Activated CD4-positive, alpha-beta T cell treated with anti-CD3 and anti-CD28 coated beads for 36 hours (primary cell): ENCODE data around the gene NT5DC3. TPM values are rescaled to one million over a fixed set of nuclear protein-coding genes. Genes with fewer than 3 reads are reported as not detected.

Experiments used
- ATAC-seq: fragments of 200-7000 bp; cut with Tn5 transposase; one replicate; pipeline ENCODE4 v1.10.0; 2021; ENCODE audit warnings: mild to moderate bottlenecking, moderate library complexity
- CTCF ChIA-PET: fragments of 350-600 bp; sonication (Branson Sonifier 250); formaldehyde crosslinking; loops from one replicate; lab custom pipeline; 2021; ENCODE audit warnings: antibody characterized with exemption; lab: Charles Lee
- POLR2A ChIA-PET: fragments of 350-600 bp; sonication (Branson Sonifier 250); formaldehyde crosslinking; loops from one replicate; lab custom pipeline; 2021; ENCODE audit warnings: antibody characterized with exemption, inconsistent platforms; lab: Charles Lee
- DNase-seq: peaks from one replicate; pipeline ENCODE4 v3.0.0-alpha.2; 2020
- H3K27ac Mint-ChIP-seq: one replicate; pipeline ENCODE4 v1.8.0; 2021; ENCODE audit warnings: mixed read lengths
- H3K27me3 Mint-ChIP-seq: one replicate; pipeline ENCODE4 v1.8.0; 2021; ENCODE audit warnings: mixed read lengths
- H3K36me3 Mint-ChIP-seq: one replicate; pipeline ENCODE4 v1.8.0; 2021; ENCODE audit warnings: low read depth, mixed read lengths
- H3K4me1 Mint-ChIP-seq: one replicate; pipeline ENCODE4 v1.8.0; 2021; ENCODE audit warnings: mixed read lengths
- H3K4me3 Mint-ChIP-seq: one replicate; pipeline ENCODE4 v1.8.0; 2021; ENCODE audit warnings: mild to moderate bottlenecking, moderate library complexity, mixed read lengths
- H3K9me3 Mint-ChIP-seq: one replicate; pipeline ENCODE4 v1.8.0; 2021; ENCODE audit warnings: low read depth, mixed read lengths
- intact Hi-C, 2 experiments: fragments of 100-400 bp; cut with DNase I in 1 of 2; cut with micrococcal nuclease in 1 of 2; formaldehyde crosslinking; loops; one replicate each; pipeline versions ENCODE4 v1.14.2 to v1.15.1; 2022 to 2024; cut with DNase I, micrococcal nuclease
- total RNA-seq, 2 experiments: library from RNA; stranded (reverse); gene quantifications; one replicate each; pipeline ENCODE4 v1.2.3, GENCODE V29; 2021

NT5DC3 gene
- total RNA-seq, result 1 to 10 TPM; 7.3 to 8.9 TPM

GRCh38 chr12:103840876-103841689, at the start of gene NT5DC3:
Gene NT5DC3, minus strand, starts transcription at chr12:103841234. Its CDS starts 78 bp downstream, at chr12:103841156.
- DNase-seq (peak; percentile 91), ATAC-seq (peak; percentile 88)
- intact Hi-C loops, result loop anchor here (1.0 to 5.0 kb wide), 15 partner anchors 84 to 1778 kb away; partner anchors contain the start of genes TDG (in 2 of the 2), C12orf75 (in 1 of the 2), CHST11 (in 1 of the 2) and EID3 (in 1 of the 2)
- H3K4me3 Mint-ChIP-seq, result peak within 1 kb of the TSS; percentile 77
- H3K4me1 Mint-ChIP-seq, result peaks cover 22% of the 10 kb centered on the region
- POLR2A ChIA-PET, result interaction anchor here (0.6 to 1.5 kb wide), 3 partner anchors 11 to 297 kb away, joined by 4 to 6 read pairs (median 4); partner anchors contain the start of genes HCFC2 and NFYB
- H3K27me3 Mint-ChIP-seq, result no peaks in the 10 kb centered on the region
- H3K36me3 Mint-ChIP-seq, result peaks cover 4% of the 10 kb centered on the region
- peak within 1 kb of the TSS; percentile 63 for H3K27ac Mint-ChIP-seq
- CTCF ChIA-PET, result interaction anchor here (0.5 to 0.6 kb wide), 2 partner anchors 9 to 1161 kb away, joined by 3 read pairs; no protein-coding TSS in a partner anchor
- H3K9me3 Mint-ChIP-seq, result no peaks in the 10 kb centered on the region

GRCh38 chr12:103887738-103888137, 46.7 kb upstream of the NT5DC3 start:
- Mint-ChIP-seq H3K4me3 (no peak overlapping the region), H3K27ac (no peak overlapping the region), H3K9me3 (no peaks in the 10 kb centered on the region), H3K27me3 (no peaks in the 10 kb centered on the region), H3K4me1 (peaks cover 10% of the 10 kb centered on the region), H3K36me3 (no peaks in the 10 kb centered on the region)
- ChIA-PET CTCF (interaction anchor here (2.0 kb wide), 1 partner anchor 13 kb away, joined by 5 read pairs; no protein-coding TSS in a partner anchor), POLR2A (no interaction called here)
- intact Hi-C loops, result no loop called here
- no peak for DNase-seq
- ATAC-seq, result no peak

DNA sequence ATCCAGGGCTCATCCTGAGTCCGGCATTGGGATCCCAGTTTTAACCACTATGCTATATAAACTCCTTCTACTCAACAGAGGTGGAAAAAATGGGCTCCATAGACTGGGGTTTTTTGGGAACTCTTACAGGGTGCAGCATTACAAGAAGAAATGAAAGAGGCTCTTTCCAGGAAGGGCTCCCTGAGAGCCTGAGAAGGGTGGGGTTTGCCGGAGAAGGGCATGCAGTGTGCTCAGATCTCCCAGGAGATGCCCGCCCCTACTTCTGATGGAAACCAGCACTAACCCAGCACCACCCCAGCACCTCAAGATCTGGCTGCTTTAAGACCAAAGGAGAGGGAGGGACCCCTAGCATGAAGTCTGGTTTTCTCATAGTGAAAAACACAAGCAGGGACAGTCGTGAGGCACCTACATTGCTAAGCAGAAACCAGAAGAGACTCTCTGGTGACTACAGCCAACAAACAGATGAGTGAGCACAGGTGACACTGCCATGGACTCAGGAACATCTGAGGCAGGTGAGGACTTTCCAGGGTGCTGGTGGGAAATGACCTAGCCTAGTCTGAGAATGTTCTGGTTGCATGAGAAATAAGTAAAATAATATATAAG, 45.3 kb upstream of the NT5DC3 start:
- intact Hi-C loops, result no loop called here
- Mint-ChIP-seq H3K4me3 (no peak overlapping the region), H3K27ac (peak overlapping the region; percentile 14), H3K9me3 (no peaks in the 10 kb centered on the region), H3K27me3 (no peaks in the 10 kb centered on the region), H3K4me1 (peaks cover 10% of the 10 kb centered on the region), H3K36me3 (no peaks in the 10 kb centered on the region)
- ChIA-PET POLR2A (no interaction called here), CTCF (no interaction called here)
- ATAC-seq (peak; percentile 36), DNase-seq (no peak)

DNA sequence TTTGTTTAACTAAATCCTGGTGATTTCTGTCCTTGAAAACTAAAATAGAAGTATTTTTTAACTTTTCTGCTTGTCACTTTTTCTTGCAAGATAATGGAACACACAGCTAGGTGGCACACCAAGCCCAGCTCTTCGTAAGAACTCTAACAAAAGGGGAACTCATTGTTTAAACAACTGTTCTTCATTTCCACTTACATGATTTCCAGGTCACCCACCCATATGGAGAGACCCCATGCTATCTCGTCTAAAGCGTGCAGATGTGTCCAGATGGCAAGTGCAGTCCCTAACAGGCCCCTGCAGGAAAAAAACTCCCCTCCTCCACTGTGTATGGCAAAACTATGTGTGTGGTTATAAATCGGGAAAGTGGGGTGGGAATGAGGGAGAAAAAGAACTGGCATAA, 43.3 kb upstream of the NT5DC3 start:
- no peaks in the 10 kb centered on the region for H3K36me3 Mint-ChIP-seq
- CTCF ChIA-PET, result interaction anchor here (0.7 to 2.6 kb wide), 11 partner anchors 11 to 225 kb away, joined by 3 to 12 read pairs (median 5); partner anchors contain the start of gene TDG
- H3K4me1 Mint-ChIP-seq, result peaks cover 18% of the 10 kb centered on the region
- POLR2A ChIA-PET, result interaction anchor here (0.6 to 0.8 kb wide), 2 partner anchors 45 to 71 kb away, joined by 3 read pairs; no protein-coding TSS in a partner anchor
- no peaks in the 10 kb centered on the region for H3K27me3 Mint-ChIP-seq
- no peaks in the 10 kb centered on the region for H3K9me3 Mint-ChIP-seq
- H3K4me3 Mint-ChIP-seq, result no peak overlapping the region
- no peak overlapping the region for H3K27ac Mint-ChIP-seq
- intact Hi-C loops, result loop anchor here (1.0 to 2.0 kb wide), 5 partner anchors 40 to 474 kb away; partner anchors contain the start of gene HSP90B1 (in 1 of the 2)
- DNase-seq (peak; percentile 66), ATAC-seq (peak; percentile 57)

GRCh38 chr12:103883908-103884307, 42.9 kb upstream of the NT5DC3 start:
- no peaks in the 10 kb centered on the region for H3K36me3 Mint-ChIP-seq
- no peak for ATAC-seq
- peaks cover 22% of the 10 kb centered on the region for H3K4me1 Mint-ChIP-seq
- intact Hi-C loops, result loop anchor here (1.0 to 2.0 kb wide), 5 partner anchors 41 to 475 kb away; partner anchors contain the start of gene HSP90B1 (in 1 of the 2)
- H3K27me3 Mint-ChIP-seq, result no peaks in the 10 kb centered on the region
- no peak overlapping the region for H3K27ac Mint-ChIP-seq
- H3K9me3 Mint-ChIP-seq, result no peaks in the 10 kb centered on the region
- POLR2A ChIA-PET, result interaction anchor here (0.6 to 0.8 kb wide), 2 partner anchors 46 to 72 kb away, joined by 3 read pairs; no protein-coding TSS in a partner anchor
- no peak for DNase-seq
- CTCF ChIA-PET, result interaction anchor here (0.7 to 2.6 kb wide), 12 partner anchors 11 to 225 kb away, joined by 3 to 12 read pairs (median 5); partner anchors contain the start of gene TDG
- H3K4me3 Mint-ChIP-seq, result no peak overlapping the region

GRCh38 chr12:103882861-103883596, 42.0 kb upstream of the NT5DC3 start:
- H3K4me1 Mint-ChIP-seq, result peaks cover 26% of the 10 kb centered on the region
- POLR2A ChIA-PET, result no interaction called here
- H3K36me3 Mint-ChIP-seq, result no peaks in the 10 kb centered on the region
- no peaks in the 10 kb centered on the region for H3K9me3 Mint-ChIP-seq
- no peak for ATAC-seq
- no peak overlapping the region for H3K27ac Mint-ChIP-seq
- H3K4me3 Mint-ChIP-seq, result no peak overlapping the region
- intact Hi-C loops, result no loop called here
- CTCF ChIA-PET, result interaction anchor here (0.5 to 2.6 kb wide), 7 partner anchors 8 to 226 kb away, joined by 3 to 7 read pairs (median 3); partner anchors contain the start of gene HSP90B1
- no peak for DNase-seq
- H3K27me3 Mint-ChIP-seq, result no peaks in the 10 kb centered on the region

GRCh38 chr12:103881261-103881660, 40.2 kb upstream of the NT5DC3 start:
- Mint-ChIP-seq H3K4me3 (no peak overlapping the region), H3K4me1 (peaks cover 26% of the 10 kb centered on the region), H3K9me3 (no peaks in the 10 kb centered on the region), H3K27ac (no peak overlapping the region), H3K36me3 (no peaks in the 10 kb centered on the region), H3K27me3 (no peaks in the 10 kb centered on the region)
- intact Hi-C loops, result no loop called here
- ChIA-PET CTCF (interaction anchor here (0.6 to 1.3 kb wide), 2 partner anchors 227 to 929 kb away, joined by 3 to 5 read pairs; no protein-coding TSS in a partner anchor), POLR2A (no interaction called here)
- ATAC-seq, result no peak
- no peak for DNase-seq

- H3K27ac Mint-ChIP-seq, result peak overlapping the region; percentile 17
- intact Hi-C loops, result no loop called here
Measured at GRCh38 chr12:103880299-103881142, 39.5 kb upstream of the NT5DC3 start.

GRCh38 chr12:103879878-103880277, 38.8 kb upstream of the NT5DC3 start:
- POLR2A ChIA-PET, result no interaction called here
- intact Hi-C loops, result loop anchor here (2.0 to 5.0 kb wide), 2 partner anchors 85 to 87 kb away; partner anchors contain the start of gene TDG (in 2 of the 2)

More at GRCh38 chr12:103880299-103881142, 39.5 kb upstream of the NT5DC3 start:
- no peaks in the 10 kb centered on the region for H3K9me3 Mint-ChIP-seq
- DNase-seq, result no peak
- ATAC-seq, result no peak
- no peaks in the 10 kb centered on the region for H3K27me3 Mint-ChIP-seq
- ChIA-PET CTCF (interaction anchor here (0.6 to 1.3 kb wide), 2 partner anchors 228 to 930 kb away, joined by 3 to 5 read pairs; no protein-coding TSS in a partner anchor), POLR2A (no interaction called here)
- peaks cover 25% of the 10 kb centered on the region for H3K4me1 Mint-ChIP-seq
- H3K4me3 Mint-ChIP-seq, result no peak overlapping the region
- no peaks in the 10 kb centered on the region for H3K36me3 Mint-ChIP-seq

More at GRCh38 chr12:103879878-103880277, 38.8 kb upstream of the NT5DC3 start:
- CTCF ChIA-PET, result interaction anchor here (1.3 to 3.1 kb wide), 2 partner anchors 12 to 228 kb away, joined by 5 to 6 read pairs; no protein-coding TSS in a partner anchor
- DNase-seq, result no peak
- H3K9me3 Mint-ChIP-seq, result no peaks in the 10 kb centered on the region
- no peaks in the 10 kb centered on the region for H3K27me3 Mint-ChIP-seq
- H3K36me3 Mint-ChIP-seq, result no peaks in the 10 kb centered on the region
- no peak overlapping the region for H3K4me3 Mint-ChIP-seq
- H3K27ac Mint-ChIP-seq, result no peak overlapping the region
- peaks cover 25% of the 10 kb centered on the region for H3K4me1 Mint-ChIP-seq
- ATAC-seq, result no peak
